ENCODE results near the gene RHBDD3. TPM values are rescaled to one million over a fixed set of nuclear protein-coding genes. Genes with fewer than 3 reads are reported as not detected.

RHBDD3 gene
- total and polyA plus RNA-seq, 2 of the 8 experiments (the other 6 are each of a cell fraction or from before 2014, with no cell fraction given), result 72.1 to 117 TPM

DNA sequence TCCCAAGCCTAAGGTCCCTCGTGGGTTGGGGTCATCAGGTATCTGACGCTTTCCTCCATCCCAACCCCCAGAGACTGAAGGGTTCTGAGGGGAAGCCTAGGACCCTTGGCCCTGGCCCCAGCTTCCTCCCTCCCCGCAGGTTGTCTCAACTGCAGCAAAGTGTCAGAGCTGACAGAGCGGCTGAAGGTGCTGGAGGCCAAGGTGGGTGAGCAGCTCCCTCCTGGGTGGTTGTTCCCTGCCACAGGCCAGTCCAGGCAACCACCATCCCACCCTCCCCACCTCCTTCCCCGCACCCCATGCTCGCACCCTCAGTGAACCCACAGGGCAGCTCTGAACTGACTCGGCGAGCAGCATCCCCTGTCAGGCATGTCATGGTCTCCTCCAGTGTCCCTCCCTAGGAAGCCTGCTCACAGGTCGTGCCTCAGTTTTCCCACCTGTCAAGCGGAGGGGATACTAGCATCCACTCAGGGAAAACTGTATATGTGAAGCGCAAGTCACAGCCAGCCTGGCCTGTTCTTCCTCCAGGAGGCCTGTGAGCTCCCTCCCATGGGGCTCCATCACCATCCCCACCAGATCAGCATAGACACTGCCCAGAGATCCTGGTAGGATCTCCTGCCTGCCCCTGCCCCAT is 41.3 kb downstream of the RHBDD3 start (continued):
- TF ChIP-seq, protein P1, sequence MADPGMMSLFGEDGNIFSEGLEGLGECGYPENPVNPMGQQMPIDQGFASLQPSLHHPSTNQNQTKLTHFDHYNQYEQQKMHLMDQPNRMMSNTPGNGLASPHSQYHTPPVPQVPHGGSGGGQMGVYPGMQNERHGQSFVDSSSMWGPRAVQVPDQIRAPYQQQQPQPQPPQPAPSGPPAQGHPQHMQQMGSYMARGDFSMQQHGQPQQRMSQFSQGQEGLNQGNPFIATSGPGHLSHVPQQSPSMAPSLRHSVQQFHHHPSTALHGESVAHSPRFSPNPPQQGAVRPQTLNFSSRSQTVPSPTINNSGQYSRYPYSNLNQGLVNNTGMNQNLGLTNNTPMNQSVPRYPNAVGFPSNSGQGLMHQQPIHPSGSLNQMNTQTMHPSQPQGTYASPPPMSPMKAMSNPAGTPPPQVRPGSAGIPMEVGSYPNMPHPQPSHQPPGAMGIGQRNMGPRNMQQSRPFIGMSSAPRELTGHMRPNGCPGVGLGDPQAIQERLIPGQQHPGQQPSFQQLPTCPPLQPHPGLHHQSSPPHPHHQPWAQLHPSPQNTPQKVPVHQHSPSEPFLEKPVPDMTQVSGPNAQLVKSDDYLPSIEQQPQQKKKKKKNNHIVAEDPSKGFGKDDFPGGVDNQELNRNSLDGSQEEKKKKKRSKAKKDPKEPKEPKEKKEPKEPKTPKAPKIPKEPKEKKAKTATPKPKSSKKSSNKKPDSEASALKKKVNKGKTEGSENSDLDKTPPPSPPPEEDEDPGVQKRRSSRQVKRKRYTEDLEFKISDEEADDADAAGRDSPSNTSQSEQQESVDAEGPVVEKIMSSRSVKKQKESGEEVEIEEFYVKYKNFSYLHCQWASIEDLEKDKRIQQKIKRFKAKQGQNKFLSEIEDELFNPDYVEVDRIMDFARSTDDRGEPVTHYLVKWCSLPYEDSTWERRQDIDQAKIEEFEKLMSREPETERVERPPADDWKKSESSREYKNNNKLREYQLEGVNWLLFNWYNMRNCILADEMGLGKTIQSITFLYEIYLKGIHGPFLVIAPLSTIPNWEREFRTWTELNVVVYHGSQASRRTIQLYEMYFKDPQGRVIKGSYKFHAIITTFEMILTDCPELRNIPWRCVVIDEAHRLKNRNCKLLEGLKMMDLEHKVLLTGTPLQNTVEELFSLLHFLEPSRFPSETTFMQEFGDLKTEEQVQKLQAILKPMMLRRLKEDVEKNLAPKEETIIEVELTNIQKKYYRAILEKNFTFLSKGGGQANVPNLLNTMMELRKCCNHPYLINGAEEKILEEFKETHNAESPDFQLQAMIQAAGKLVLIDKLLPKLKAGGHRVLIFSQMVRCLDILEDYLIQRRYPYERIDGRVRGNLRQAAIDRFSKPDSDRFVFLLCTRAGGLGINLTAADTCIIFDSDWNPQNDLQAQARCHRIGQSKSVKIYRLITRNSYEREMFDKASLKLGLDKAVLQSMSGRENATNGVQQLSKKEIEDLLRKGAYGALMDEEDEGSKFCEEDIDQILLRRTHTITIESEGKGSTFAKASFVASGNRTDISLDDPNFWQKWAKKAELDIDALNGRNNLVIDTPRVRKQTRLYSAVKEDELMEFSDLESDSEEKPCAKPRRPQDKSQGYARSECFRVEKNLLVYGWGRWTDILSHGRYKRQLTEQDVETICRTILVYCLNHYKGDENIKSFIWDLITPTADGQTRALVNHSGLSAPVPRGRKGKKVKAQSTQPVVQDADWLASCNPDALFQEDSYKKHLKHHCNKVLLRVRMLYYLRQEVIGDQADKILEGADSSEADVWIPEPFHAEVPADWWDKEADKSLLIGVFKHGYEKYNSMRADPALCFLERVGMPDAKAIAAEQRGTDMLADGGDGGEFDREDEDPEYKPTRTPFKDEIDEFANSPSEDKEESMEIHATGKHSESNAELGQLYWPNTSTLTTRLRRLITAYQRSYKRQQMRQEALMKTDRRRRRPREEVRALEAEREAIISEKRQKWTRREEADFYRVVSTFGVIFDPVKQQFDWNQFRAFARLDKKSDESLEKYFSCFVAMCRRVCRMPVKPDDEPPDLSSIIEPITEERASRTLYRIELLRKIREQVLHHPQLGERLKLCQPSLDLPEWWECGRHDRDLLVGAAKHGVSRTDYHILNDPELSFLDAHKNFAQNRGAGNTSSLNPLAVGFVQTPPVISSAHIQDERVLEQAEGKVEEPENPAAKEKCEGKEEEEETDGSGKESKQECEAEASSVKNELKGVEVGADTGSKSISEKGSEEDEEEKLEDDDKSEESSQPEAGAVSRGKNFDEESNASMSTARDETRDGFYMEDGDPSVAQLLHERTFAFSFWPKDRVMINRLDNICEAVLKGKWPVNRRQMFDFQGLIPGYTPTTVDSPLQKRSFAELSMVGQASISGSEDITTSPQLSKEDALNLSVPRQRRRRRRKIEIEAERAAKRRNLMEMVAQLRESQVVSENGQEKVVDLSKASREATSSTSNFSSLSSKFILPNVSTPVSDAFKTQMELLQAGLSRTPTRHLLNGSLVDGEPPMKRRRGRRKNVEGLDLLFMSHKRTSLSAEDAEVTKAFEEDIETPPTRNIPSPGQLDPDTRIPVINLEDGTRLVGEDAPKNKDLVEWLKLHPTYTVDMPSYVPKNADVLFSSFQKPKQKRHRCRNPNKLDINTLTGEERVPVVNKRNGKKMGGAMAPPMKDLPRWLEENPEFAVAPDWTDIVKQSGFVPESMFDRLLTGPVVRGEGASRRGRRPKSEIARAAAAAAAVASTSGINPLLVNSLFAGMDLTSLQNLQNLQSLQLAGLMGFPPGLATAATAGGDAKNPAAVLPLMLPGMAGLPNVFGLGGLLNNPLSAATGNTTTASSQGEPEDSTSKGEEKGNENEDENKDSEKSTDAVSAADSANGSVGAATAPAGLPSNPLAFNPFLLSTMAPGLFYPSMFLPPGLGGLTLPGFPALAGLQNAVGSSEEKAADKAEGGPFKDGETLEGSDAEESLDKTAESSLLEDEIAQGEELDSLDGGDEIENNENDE (IDR thresholded peaks at IDR 0.05; ENCODE audit: insufficient replicate concordance, low read length), result no peak
- TF ChIP-seq POLR2AphosphoS5 (IDR thresholded peaks at IDR 0.05; ENCODE audit: low read depth, low read length) (no peak), TAF1 (IDR thresholded peaks at IDR 0.05; ENCODE audit: low read depth, low read length) (no peak), POU5F1 (IDR thresholded peaks at IDR 0.05; ENCODE audit: low read depth, low read length) (no peak), SIX5 (IDR thresholded peaks at IDR 0.05; ENCODE audit: low read depth, low read length) (no peak), NRF1 (IDR thresholded peaks at IDR 0.05; ENCODE audit: low read depth, low read length) (no peak), YY1 (IDR thresholded peaks at IDR 0.05; ENCODE audit: low read depth, low read length) (no peak), GTF2F1 (IDR thresholded peaks at IDR 0.05; ENCODE audit: borderline replicate concordance, low read depth, low read length) (no peak), RAD21 (IDR thresholded peaks at IDR 0.05 in 1 of 2, conservative IDR thresholded peaks at IDR 0.05 in 1 of 2; ENCODE audit: low read depth in 2 of 2, low read length in 2 of 2) (no peak)
- TF ChIP-seq, protein P2, sequence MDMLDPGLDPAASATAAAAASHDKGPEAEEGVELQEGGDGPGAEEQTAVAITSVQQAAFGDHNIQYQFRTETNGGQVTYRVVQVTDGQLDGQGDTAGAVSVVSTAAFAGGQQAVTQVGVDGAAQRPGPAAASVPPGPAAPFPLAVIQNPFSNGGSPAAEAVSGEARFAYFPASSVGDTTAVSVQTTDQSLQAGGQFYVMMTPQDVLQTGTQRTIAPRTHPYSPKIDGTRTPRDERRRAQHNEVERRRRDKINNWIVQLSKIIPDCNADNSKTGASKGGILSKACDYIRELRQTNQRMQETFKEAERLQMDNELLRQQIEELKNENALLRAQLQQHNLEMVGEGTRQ (IDR thresholded peaks at IDR 0.05; ENCODE audit: low read length), result no peak
